Testis (tissue), 2 donors: ENCODE measurements around the gene GPC2.
"Not testable (repeated sequence)": the region's sequence is repeated elsewhere in the genome, so short reads cannot be mapped to it uniquely, and the experiment has no call there.

Source experiments
- CTCF ChIP-seq, 3 experiments: fragments of 450-650 bp in 2 of 3; fragments of 200-600 bp in 1 of 3; sonication (generic) in 1 of 3; IDR thresholded peaks; one replicate each; pipeline ENCODE4 v1.5.1; 2016 to 2019; ENCODE audit warnings: antibody characterized with exemption in 3 of 3, mild to moderate bottlenecking in 2 of 3, moderate library complexity in 1 of 3
- POLR2A ChIP-seq: fragments of 450-650 bp; IDR thresholded peaks from one replicate; pipeline ENCODE4 v1.6.1; 2017; ENCODE audit warnings: antibody characterized with exemption, mild to moderate bottlenecking, moderate library complexity

GRCh38 chr7:100182616-100183015 lies 5.4 kb upstream of the GPC2 start:
- not testable (repeated sequence) for TF ChIP-seq POLR2A; CTCF (IDR thresholded peaks at IDR 0.05)
